GM19372 (cell line): ENCODE measurements around the gene FERMT1.
"Not testable (repeated sequence)": the region's sequence is repeated elsewhere in the genome, so short reads cannot be mapped to it uniquely, and the experiment has no call there.

ENCODE experiments used
- ATAC-seq: cut with Tn5 transposase; IDR thresholded peaks from one replicate; pipeline ENCODE4 v1.9.1; 2021; ENCODE audit warnings: mild to moderate bottlenecking, low read depth, moderate library complexity; ENCODE audit not compliant: unreplicated experiment

FERMT1 gene

DNA sequence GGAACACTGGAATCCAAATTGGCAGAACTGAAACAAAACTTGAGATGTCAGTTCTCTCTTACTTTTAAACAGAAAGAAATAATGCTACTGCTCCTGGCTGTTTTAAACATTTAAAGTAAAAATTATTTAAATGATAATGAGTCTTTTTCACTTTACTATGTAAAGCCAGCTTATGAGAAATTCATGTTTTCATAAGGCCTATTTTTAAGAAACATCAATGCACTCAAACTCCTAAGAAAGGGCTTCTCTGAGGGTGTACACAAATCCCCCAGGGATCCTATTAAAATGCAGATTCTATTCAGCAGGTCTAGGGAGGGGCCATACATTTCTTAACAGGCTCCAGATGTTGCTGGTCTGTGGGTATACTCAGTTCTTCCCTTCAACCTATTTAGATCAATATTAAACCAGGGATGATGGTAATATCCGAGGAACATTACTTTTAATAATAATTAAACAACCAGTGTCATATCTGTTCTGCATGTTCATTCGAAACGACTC, 2.3 kb downstream of the FERMT1 start:
- ATAC-seq: no peak

DNA sequence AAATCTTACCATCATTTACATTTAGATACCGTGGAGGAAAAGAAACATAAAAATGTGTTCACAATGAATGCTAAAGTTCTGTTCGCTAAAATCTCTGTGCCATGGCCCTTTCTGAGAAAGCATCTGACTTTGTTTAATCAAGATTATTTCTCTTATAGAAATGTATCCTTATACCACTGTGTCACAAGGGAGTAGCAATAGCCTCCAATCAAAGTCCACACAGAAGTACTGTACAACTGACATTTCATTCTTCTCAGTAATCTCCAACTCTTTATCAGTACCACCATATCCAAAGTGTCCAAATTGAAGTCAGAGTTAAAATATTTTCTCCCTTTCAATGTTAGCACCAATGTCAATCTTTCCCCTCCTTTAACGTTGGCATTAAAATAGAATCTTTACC, 6.1 kb downstream of the FERMT1 start:
- ATAC-seq: no peak

DNA sequence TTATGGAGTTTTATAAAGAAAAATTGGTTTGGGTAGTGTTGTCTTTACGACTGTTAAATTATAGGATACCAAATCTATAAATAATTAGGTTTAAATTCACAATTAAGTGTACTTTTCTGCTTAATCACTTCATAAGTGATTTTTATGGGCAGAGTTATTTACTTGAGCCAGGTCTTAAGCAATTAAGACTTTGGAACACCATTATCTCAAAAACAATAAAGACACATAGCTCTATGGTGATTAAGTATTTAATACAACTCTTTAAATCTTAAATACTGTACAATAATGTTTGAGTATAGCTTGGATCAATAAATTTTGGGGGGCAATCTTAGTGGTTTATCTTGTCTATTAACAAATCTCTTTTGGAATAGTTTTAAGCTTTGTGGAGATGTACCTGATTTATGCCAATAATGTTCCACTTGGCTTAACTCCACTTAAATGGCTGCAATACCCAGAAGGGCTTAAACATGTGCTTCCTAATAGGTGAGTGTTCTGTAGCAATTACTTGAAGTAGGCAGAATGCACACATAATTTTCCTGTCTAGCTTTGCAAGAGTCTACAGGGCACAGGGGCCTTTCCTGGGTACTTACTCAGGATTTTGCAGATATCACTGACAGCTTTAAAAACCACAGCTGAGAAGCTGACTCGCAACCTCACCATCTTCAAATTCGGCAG, 7.5 kb downstream of the FERMT1 start:
- ATAC-seq: no peak

DNA sequence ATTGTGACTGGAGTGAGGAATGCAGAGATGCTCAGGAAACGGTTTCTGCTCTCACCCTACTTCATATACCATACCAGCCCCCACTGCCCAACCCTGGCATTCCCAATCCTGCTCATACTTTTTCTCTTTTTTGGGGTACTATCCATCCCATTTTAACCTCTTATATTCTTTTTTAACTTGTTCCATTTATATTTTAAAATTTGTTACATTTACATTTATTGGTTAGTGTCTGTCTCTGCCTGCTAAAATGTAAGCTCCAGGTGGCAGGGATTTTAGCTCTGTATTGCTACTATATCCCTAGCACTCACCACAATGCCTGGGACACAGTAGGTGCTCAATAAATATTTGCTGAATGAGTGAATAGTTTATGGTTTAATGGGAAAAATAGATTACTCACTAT, 8.1 kb downstream of the FERMT1 start:
- ATAC-seq: no peak

DNA sequence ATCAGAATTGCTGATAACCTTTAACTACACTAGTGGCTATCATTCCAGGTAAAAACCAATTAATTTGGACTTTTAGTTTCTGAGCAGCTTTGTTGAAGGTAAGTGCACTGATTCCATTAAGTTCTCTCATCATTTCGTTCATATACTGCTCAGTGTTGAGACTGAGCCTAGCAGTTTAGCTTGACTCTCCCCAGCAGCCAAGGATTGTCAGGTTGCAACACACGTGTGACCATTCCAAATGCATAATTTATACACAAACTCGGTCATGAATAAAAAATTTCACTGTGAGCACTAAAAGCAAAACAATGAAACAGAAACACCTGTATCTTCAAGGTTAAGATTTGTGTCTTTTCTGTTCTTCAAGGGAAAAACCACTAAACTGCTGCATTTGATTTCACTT, 8.9 kb downstream of the FERMT1 start:
- ATAC-seq: no peak

DNA sequence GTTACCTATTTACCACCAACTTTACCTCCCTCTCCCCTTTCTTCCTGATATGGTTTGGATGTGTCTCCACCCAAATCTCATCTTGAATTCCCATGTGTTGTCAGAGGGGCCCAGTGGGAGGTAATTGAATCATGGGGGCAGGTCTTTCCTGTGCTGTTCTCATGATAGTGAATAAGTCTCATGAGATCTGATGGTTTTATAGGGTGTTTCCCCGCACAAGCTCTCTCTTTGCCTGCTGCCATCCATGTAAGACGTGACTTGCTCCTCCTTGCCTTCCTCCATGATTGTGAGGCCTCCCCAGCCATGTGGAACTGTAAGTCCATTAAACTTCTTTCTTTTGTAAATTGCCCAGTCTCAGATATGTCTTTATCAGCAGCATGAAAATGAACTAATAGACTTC, 9.9 kb downstream of the FERMT1 start:
- ATAC-seq: not testable (repeated sequence)

DNA sequence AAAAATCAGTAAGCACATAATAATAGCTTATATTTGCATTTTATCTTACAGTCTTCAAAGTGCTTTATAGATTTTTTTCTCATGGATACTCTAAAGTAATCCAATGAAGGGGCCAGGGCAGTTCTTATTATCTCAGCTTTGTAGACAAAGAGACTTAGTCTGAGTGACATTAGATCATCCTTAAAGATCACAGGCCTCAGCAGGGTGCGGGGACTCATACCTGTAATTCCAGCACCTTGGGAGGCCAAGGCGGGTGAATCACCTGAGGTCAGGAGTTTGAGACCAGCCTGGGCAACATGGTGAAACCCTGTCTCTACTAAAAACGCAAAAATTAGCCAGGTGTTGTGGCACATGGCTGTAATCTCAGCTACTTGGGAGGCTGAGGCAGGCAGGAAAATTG, 14.5 kb downstream of the FERMT1 start:
- ATAC-seq: no peak

DNA sequence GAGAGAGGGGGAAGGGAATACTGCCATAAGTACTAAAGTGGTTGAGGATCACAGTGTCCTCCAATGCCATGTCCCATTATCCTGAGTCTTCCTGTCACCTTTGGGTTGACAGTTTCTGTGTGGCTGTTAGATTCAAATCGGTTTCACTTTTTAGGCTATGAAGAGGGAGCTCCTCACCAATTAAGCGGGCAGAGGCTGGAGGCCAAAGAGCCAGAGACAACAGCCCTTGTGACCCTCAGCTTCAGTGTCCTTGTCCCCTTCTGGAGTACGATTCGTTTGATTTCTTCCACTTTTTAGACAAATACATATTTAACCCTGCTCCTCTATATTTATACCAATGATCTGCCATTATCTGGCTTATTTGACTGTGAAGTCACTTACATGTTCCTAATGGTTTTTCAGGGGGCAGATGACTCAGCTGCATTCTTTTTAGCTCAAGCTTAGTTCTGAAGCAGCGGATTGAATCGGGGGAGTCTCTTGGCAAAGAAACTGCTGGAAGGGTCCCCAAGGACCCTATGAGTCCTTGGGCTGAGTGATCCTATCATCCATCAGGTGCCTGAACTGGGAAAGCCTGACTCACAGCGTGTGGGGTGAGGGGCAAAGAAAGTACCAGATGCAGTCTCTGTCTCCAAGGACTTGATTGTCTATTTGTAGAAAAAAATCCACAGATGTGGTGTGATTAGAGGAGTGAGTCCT, 18.2 kb downstream of the FERMT1 start:
- no peak for ATAC-seq

DNA sequence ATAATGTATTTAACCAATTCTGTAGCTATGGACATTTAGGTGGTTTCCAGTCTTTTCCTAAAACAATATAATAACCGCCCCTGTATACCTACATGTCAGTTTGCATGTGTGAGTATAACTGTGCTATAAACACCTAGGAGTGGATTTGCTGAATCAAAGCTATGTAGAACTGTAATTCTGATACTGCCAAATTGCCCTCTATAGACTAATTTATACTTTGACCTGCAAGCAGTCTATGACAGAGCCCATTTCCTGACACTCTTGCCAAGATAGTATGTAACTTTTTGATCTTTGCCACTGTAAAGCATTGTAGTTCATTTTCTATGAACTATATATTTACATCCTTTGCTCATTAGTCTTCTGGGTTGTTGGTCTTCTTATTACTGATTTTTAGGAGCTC, 19.5 kb downstream of the FERMT1 start:
- no peak for ATAC-seq

DNA sequence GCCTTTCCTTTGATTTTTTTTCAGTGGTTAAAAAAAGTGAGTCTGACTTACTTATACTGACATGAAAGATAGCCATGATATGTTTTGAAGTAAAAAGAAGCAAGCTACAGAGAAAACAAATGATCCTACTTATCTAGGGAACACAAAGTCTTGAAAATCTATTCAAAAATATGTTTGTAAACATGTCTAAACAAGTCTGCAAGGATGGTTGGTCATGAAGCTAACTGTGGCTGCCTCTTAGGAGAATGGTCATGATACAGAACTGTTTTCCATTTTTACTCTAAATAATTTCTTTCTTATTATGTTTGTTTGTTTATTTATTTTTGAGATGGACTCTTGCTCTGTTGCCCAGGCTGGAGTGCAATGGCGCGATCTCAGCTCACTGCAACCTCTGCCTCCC, 21.5 kb downstream of the FERMT1 start:
- ATAC-seq: no peak

DNA sequence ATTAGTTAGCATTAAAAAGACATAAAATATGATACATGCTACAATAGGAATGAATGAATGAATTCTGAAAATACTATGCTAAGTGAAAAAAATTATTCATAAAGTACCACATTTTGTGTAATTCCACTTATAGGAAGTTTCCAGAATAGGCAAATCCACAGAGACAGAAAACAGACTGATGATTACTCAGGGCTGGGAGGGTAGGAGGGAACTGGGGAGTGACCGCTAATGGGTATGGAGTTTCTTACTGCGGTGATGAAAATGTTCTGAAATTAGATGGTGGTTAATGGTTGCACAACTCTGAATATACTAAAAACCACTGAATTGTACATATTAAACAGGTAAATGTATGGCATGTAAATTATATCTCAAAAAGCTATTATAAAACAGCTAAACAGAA, 22.6 kb downstream of the FERMT1 start:
- ATAC-seq: no peak

DNA sequence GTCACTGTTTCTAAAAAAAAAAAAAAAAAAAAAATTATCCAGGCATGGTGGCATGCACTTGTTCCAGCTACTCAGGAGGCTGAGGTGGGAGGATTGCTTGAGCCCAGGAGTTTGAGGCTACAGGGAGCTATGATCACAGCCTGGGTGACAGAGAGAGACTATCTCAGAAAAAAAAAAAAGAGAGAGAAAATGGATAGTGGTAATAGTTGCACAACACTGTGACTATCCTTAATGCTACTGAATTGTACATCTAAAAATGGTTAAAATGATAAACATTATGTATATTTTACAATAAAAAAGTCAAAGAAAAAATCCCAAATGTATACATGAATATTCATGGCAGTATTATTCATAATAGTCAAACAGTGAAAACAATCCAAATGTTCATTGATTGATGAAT, 23.0 kb downstream of the FERMT1 start:
- ATAC-seq: no peak

DNA sequence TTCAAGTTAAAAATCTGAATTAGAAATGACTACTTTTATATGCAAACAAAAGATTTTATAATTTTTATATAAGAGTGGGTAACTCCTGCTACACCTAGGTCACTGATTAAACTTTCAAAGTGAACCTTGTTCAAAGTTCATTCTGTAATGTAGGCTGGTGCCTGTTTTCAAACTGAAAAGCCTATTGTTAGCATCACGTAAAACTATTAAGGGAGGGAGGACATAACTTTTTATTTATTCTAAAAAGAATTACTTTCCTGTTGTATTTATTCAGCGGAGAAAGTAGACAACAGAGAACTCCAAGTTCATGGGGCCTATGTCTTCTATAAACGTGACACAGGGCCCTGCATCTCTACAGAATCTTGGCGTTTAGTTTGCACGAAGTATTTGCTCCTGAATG, 27.4 kb downstream of the FERMT1 start:
- no peak for ATAC-seq

DNA sequence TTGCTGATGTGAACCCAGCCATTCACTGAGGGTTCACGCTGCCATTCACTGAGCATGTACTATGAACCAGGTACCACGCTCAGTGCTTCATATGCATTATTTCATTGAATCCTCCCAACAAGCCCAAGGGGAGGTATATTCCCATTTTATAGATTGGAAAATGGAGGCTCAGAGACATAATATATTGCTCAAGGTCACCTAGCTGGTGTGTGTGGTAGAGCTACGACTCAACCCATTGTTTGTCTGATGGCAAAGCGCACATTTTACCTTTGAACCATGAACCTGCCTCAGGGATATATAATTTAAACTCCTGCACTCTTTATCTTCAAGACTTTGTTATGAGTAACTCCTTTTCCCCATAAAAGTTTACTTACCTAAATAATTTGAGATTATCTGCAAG, 28.3 kb downstream of the FERMT1 start:
- no peak for ATAC-seq

DNA sequence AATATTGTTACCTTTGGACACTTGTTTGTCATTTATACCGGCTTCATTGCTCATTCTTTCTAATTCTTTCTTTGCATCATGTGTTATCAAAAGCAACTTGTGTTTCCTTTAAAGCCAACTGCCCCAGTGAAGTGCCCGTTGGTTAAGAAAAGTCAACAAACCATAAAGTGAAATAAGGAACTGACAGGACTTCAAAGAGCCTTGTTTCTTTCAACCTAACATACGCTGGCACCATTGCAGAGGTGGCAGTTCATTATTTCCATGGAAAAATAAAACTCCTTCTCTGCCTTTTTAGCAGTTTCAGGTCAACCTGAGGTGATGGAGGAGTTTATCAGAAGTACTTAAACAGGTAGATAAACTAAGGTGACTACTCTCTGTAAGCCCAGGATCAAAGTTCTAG, 28.8 kb downstream of the FERMT1 start:
- ATAC-seq: no peak

DNA sequence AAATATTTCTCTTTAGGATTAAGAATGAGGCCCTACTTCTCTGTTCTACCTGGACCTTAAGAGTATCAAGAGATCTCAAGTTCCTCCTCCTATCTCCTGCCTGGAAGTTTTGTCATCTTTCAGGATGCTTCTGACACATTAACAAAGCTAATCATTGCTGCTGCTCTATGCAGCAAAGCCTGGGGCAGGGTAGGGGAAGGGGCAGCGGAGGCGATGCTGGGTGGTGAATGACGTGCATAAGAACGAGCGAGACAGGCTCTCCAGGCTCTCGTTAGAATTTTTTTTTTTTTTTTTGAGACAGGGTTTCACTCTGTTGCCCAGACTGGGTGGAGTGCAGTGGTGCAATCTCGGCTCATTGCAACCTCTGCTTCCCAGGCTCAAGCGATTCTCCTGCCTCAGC, 31.2 kb downstream of the FERMT1 start:
- no peak for ATAC-seq

DNA sequence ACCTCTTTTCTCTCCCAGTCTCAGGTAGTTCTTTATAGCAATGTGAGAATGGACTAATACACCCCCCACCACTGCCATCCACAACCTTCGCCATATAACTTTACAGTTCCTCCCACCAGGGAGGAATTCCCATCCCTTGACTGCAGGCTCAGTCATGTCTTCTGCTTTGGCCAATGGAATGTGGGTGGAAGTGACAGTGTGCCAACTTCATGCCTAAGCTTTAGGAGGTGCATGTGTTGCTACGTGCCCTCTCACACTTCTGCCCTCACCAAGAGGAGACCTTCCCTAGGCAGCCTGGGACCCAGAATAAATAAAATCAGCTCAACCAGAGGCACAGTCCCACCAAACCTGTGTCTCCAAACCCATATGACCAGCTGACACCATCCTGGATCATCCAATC, 36.0 kb downstream of the FERMT1 start:
- no peak for ATAC-seq

DNA sequence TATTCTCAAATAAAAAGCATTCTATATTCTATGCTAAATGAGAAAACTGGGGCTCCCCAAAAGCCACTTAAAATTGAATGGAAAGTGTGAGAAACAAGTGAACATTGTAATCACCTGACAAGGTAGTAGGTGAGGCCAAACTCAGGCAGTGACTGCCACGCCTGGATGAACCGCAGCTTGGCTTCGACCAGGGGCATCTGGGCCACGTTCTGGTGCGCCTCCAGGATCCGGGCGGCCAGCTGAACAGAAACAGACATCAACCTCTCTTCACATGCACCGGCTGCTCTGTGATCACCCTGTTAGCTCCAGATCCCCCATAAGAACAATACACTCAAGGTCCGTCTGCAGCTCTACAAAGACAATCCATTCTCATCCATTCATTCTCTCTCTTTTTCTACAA, 38.9 kb downstream of the FERMT1 start:
- ATAC-seq: no peak

DNA sequence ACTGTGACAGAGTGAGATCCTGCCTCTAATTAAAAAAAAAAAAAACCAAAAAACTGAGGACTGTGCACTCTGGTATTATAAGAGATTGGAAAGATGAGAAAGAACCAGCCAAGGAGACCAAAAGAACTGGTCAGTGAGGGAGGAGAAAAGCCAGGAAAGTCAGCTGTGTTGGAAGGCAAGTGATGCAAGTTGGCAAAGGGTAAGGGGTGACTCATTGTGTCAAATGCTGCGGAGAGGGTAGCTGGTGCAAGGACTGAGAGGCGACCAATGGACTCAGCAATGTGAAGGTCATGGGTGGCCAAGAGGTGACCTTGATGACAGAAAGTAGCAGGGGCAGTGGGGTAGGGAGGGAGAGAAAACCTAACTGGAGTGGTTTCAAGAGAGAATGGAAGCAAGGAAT, 41.6 kb downstream of the FERMT1 start:
- ATAC-seq: no peak

DNA sequence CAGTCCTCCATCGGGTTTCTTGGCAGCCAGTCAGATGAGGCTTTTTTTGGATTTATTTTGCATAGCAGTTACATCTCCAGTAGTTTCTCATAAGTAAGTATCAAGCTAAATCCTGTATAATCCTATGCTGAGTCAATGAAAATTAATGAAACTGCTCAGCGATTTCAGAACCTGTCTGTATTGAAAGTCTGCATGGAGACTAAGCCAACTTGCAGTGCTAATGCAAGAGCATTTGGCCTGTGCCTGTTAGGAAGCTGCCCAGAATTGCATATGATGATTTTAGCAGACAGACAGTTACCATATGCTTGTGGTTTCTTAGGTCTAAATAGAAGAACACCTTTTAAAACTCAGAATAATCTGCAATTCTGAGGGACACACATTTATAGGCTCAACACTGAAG, 43.8 kb downstream of the FERMT1 start:
- no peak for ATAC-seq

DNA sequence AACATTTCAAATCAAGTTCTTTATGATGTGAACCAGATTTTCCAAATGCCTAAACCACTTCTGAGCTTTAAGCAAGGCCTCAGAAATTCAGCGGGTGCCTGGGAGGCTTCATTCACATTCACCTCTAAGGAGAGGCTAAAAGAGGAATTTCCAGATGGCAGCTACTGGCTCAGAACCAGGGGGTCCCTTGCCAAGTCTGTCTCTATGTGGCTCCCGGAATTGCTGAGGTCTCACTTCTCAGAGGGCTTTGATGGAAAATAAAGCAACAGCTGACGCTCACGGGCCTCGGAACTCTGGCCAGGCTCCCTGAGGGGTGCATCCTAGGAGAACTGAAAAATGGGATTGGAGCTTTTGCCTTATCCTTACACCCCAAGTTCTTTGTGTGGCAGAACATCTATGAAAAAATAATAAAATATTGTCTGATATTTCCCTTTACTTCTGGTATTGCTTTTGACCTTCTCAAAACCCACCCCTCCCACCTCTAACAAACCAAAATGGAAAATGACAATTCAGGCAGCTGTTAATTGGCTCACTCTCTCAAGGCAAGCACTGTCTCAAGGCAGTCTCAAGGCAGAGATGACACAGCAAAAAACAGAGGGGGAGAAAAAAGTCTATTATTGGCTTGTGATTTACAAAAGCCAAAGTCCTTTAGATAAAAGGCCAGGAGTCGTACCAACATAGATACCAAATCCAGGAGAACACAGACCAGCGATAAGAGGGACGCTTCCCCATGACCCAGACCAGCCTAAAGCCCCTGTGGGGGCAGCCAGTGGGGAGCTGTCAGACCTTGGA, 47.2 kb downstream of the FERMT1 start:
- no peak for ATAC-seq

DNA sequence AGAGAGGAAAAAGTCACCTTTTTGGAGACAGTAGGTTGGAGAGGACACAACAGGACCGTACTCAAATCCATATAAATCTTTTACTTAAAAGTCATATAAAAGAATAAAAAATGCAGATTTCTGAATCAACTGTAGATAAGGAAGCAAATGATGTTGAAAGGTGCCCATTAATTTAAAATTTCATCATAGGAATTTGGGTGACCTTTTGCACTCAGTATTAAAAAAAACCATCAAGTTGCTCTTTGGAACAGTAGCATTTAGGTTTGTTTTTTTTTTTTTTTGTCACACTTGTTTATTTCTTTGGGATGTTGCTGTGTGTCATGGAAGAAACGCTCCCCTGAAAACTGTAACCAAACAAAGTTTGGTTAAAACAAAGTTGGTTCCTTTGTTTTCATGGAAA, 48.0 kb downstream of the FERMT1 start:
- ATAC-seq: no peak
